Endothelial cell (in vitro differentiated cells): ENCODE data around the gene SLC25A13. TPM values are rescaled to one million over a fixed set of nuclear protein-coding genes. Genes with fewer than 3 reads are reported as not detected.

Experiments
- DNase-seq: peaks from one replicate; pipeline ENCODE4 v3.0.0; 2021; ENCODE audit warnings: low spot score
- H3K27ac Mint-ChIP-seq: one replicate; pipeline ENCODE4 v1.8.0; 2021; ENCODE audit warnings: mixed read lengths, inconsistent platforms; ENCODE audit not compliant: unreplicated experiment
- H3K27me3 Mint-ChIP-seq: one replicate; pipeline ENCODE4 v1.8.0; 2021; ENCODE audit warnings: mild to moderate bottlenecking, moderate library complexity, mixed read lengths, inconsistent platforms; ENCODE audit not compliant: unreplicated experiment
- H3K36me3 Mint-ChIP-seq: one replicate; pipeline ENCODE4 v1.8.0; 2021; ENCODE audit warnings: mild to moderate bottlenecking, low read depth, mixed read lengths, inconsistent platforms; ENCODE audit not compliant: unreplicated experiment
- H3K4me1 Mint-ChIP-seq: one replicate; pipeline ENCODE4 v1.8.0; 2021; ENCODE audit warnings: mild to moderate bottlenecking, mixed read lengths, inconsistent platforms; ENCODE audit not compliant: unreplicated experiment
- H3K4me3 Mint-ChIP-seq: one replicate; pipeline ENCODE4 v1.8.0; 2021; ENCODE audit warnings: mild to moderate bottlenecking, mixed read lengths, inconsistent platforms; ENCODE audit not compliant: unreplicated experiment
- H3K9me3 Mint-ChIP-seq: one replicate; pipeline ENCODE4 v1.8.0; 2021; ENCODE audit warnings: mixed read lengths, inconsistent platforms; ENCODE audit not compliant: unreplicated experiment
- total RNA-seq: library from RNA; stranded (reverse); fragmentation: NEBNext Ultra II Directional; extraction: Animal tissue kit (Norgen Biotek cat#: 25700); gene quantifications from one replicate; pipeline ENCODE4 v1.2.1, GENCODE V29; 2021; ENCODE audit not compliant: unreplicated experiment
- TF ChIP-seq, protein P1 (sequence below): fragments of 200-600 bp; sonication (generic); IDR thresholded peaks from one replicate; pipeline ENCODE4 v1.5.0; 2021; ENCODE audit warnings: antibody characterized with exemption; ENCODE audit not compliant: unreplicated experiment

The SLC25A13 gene
- total RNA-seq, 1 donor from 2014 or later: 69.6 TPM

DNA sequence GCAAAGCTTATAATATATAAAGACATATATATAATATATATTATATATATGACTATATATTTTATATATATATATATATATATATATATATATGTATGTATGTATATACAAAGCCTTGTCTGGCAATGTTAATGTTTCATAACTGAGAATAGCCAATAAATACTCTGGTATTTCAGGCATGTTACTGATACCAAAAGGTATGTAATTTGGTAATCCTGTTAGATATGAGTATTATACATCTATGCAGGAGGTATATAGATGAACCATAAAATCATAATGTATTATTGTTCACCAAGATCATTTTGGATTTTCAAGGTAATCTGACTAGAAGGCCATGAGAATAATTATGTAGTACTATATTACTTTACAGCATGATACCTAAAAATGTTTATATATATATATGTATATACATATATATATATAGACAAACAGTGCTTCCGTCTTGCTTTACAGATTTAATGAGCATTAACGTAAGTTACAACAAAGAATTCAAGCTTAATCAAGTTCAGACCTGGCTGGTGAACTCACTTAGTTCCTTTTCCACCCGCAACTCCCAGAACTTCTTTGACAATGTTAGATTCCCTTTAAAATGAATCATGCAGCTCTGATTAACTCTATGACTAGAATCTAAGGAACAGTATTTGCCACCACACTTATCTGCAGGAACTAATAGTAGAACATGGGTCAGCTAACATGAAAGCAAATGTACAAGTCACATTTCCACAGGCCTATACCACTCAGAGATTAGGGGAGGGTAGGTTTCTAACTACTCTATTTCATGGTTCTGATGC is 82.7 kb downstream of the SLC25A13 start:
- Mint-ChIP-seq H3K4me1 (peaks cover 36% of the 10 kb centered on the region), H3K4me3 (no peak overlapping the region), H3K27ac (no peak overlapping the region), H3K9me3 (no peaks in the 10 kb centered on the region), H3K27me3 (no peaks in the 10 kb centered on the region), H3K36me3 (peaks cover 4% of the 10 kb centered on the region)
- no peak for DNase-seq
- TF ChIP-seq, protein P1, sequence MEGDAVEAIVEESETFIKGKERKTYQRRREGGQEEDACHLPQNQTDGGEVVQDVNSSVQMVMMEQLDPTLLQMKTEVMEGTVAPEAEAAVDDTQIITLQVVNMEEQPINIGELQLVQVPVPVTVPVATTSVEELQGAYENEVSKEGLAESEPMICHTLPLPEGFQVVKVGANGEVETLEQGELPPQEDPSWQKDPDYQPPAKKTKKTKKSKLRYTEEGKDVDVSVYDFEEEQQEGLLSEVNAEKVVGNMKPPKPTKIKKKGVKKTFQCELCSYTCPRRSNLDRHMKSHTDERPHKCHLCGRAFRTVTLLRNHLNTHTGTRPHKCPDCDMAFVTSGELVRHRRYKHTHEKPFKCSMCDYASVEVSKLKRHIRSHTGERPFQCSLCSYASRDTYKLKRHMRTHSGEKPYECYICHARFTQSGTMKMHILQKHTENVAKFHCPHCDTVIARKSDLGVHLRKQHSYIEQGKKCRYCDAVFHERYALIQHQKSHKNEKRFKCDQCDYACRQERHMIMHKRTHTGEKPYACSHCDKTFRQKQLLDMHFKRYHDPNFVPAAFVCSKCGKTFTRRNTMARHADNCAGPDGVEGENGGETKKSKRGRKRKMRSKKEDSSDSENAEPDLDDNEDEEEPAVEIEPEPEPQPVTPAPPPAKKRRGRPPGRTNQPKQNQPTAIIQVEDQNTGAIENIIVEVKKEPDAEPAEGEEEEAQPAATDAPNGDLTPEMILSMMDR: no peak

DNA sequence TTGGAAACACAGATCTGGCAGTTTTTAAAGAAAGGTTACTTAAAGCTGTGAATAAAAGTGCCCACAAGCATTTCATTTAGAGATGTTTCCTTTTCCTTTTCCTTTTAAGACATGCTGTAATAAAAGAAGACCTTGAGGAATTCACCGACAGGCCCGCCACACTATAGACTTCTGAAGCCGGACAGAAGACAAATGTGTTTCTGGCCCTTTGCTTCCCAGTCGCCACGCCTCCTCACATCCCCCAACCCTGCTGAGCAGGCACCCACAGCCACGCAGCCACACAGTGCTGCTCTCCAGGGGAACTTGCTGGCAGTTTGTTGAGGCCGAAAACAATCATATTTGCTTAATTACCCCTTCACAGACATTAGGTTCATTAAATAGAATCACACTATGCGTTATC is 83.4 kb downstream of the SLC25A13 start:
- no peak overlapping the region for H3K4me3 Mint-ChIP-seq
- H3K27ac Mint-ChIP-seq: peak overlapping the region; percentile 86
- no peaks in the 10 kb centered on the region for H3K9me3 Mint-ChIP-seq
- DNase-seq: peak; percentile 22
- H3K4me1 Mint-ChIP-seq: peaks cover 32% of the 10 kb centered on the region
- peaks cover 4% of the 10 kb centered on the region for H3K36me3 Mint-ChIP-seq
- H3K27me3 Mint-ChIP-seq: no peaks in the 10 kb centered on the region
- TF ChIP-seq, protein P1: no peak

DNA sequence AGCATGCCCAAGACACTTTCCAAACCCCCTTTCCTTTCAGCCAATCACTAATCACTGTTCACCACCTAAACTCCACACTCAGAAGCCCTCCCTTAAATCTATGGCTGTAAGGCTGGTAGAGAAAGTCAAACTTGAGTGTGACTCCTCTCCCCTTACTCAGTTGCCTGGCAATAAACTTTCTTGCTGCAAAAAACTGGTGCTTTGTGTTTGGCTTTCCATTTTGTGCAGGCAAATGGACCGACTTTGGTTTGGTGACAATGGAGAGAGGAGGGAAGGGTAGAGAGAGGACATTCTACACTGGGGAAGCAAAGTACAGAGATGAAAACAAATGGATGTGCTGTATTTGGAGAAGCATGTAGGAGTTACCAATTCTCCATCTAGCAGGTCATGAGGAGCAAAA is 84.9 kb downstream of the SLC25A13 start:
- Mint-ChIP-seq H3K9me3 (no peaks in the 10 kb centered on the region), H3K27me3 (no peaks in the 10 kb centered on the region), H3K4me1 (peaks cover 27% of the 10 kb centered on the region), H3K27ac (no peak overlapping the region), H3K4me3 (no peak overlapping the region), H3K36me3 (peaks cover 4% of the 10 kb centered on the region)
- TF ChIP-seq, protein P1: no peak
- DNase-seq: no peak

DNA sequence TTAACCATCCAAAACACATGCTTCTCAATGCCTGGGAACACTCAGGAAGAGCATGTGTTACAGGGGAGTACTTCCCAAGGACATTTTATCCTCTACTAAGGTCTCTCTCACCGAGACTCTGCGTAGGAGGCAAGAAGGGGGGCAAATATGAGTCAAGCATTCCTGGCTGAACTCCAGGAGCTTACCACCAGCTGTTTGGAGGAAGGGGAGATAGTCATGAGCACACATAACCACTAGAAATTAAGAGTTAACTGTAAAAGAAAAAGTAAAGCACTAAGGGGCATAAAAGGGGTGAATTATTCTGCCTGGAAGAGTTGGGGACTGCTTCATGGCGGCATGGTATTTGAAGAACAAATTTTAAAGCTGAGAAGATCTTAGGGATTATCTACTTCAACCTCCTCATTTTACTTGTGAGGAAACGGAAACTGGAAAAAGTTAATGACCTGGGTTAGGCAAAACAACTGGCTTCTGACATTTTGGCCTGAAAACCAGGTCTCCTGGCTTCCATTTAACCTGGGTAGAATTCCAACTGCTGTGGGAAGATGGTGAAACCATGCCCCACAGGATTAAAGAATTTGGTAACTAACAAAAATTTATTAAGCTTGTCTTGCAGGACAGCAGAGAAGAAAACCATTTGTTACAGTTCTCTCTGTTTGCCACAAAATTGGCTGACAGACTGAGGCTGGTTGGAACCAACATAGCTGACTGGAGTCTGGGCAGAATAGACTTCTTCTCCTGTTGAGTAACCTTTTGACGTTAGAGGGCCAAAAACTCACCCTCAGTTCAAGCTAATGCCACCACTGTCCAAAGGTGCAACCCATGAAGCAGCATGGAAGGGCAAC is 85.5 kb downstream of the SLC25A13 start:
- Mint-ChIP-seq H3K27me3 (no peaks in the 10 kb centered on the region), H3K4me3 (no peak overlapping the region), H3K9me3 (no peaks in the 10 kb centered on the region), H3K4me1 (peaks cover 22% of the 10 kb centered on the region), H3K27ac (no peak overlapping the region), H3K36me3 (peaks cover 4% of the 10 kb centered on the region)
- TF ChIP-seq, protein P1: no peak
- no peak for DNase-seq

DNA sequence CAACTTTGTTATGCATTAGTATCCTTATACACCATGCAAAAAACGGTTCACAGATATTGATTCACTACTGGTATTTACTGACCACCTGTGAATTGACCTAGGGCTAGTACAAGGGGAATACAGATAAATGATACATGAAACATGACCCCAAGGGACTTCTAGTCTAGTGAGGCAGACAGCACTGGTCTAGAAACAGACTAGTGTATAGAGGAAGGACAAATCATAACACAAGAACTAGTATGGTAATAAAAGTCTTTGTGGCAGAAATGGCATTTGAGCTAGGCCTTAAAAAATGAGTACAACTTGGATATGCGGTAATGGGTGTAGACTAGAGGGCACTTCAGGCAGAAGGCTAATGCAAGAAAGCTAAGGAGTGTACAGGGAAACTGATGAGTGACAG is 86.6 kb downstream of the SLC25A13 start:
- H3K4me1 Mint-ChIP-seq: peaks cover 22% of the 10 kb centered on the region
- H3K4me3 Mint-ChIP-seq: no peak overlapping the region
- DNase-seq: no peak
- H3K27ac Mint-ChIP-seq: no peak overlapping the region
- H3K9me3 Mint-ChIP-seq: no peaks in the 10 kb centered on the region
- no peaks in the 10 kb centered on the region for H3K27me3 Mint-ChIP-seq
- TF ChIP-seq, protein P1: no peak
- H3K36me3 Mint-ChIP-seq: peaks cover 4% of the 10 kb centered on the region
